ENCODE results near the gene PRG3. TPM values are rescaled to one million over a fixed set of nuclear protein-coding genes. Genes with fewer than 3 reads are reported as not detected.

The PRG3 gene
- total and polyA plus RNA-seq, 9 of the 15 experiments (the other 6 are each of a cell fraction or from before 2014, with no cell fraction given): 0.18 to 0.55 (median 0.38) TPM; not detected in 6

DNA sequence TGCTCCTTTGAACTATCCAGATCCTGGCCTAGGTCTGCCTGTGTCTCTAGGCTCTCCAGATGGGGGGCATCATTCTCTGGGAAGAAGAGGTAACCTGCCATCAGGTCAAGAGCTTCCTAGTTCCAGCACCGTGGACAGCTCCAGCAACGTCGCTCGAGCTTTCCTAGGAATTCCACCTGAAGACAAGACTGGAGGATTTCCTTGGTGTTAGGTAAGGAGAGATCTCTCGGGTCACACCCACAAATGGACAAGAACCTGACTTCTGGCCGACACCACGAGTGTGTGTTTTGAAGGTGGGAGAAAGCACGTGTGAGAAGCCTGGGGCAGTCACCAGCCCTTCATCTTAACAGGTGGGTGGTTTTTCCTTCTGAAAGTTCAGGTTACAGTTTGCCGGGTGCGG, 1.2 kb downstream of the PRG3 start (continued):
- TF ChIP-seq SMAD1 (IDR thresholded peaks at IDR 0.05; ENCODE audit: low read depth, low read length, partially characterized antibody) (no peak), SMARCE1 (IDR thresholded peaks at IDR 0.05) (no peak), HNRNPK (IDR thresholded peaks at IDR 0.05; ENCODE audit: low read depth, low read length, poor library complexity, severe bottlenecking) (no peak), ZNF644 (tag; IDR thresholded peaks at IDR 0.05; ENCODE audit: low read depth) (0 out of 2 replicates have a peak, but pooled peaks have one; percentile 41), EGR1 (conservative IDR thresholded peaks at IDR 0.05) (no peak), CBX1 (IDR thresholded peaks at IDR 0.05; ENCODE audit: low read depth) (no peak), PRMT5 (CRISPR knock-in tag; IDR thresholded peaks at IDR 0.05) (0 out of 2 replicates have a peak, but pooled peaks have one; percentile 63), NR2C2 (CRISPR knock-in tag; IDR thresholded peaks at IDR 0.05) (no peak), NR2C2 (tag; IDR thresholded peaks at IDR 0.05) (no peak), XRCC4 (IDR thresholded peaks at IDR 0.05; ENCODE audit: extremely low read depth, insufficient read depth, insufficient read length) (no peak), HIVEP1 (CRISPR knock-in tag; IDR thresholded peaks at IDR 0.05) (no peak), HDAC1 (IDR thresholded peaks at IDR 0.05) (peak in 1 of 2 experiments; percentile 25; a peak in 1 of 4 replicates), ZSCAN29 (IDR thresholded peaks at IDR 0.05) (no peak), MXI1 (IDR thresholded peaks at IDR 0.05; ENCODE audit: low read depth, low read length) (peak; percentile 43; the same call in 1 of the 2 replicates), NELFE (IDR thresholded peaks at IDR 0.05; ENCODE audit: insufficient read depth, insufficient read length) (no peak), SMAD4 (CRISPR knock-in tag; conservative IDR thresholded peaks at IDR 0.05) (no peak), NUFIP1 (IDR thresholded peaks at IDR 0.05; ENCODE audit: partially characterized antibody) (no peak), TCF7 (IDR thresholded peaks at IDR 0.05; ENCODE audit: borderline replicate concordance) (no peak), CBFB (CRISPR knock-in tag; IDR thresholded peaks at IDR 0.05) (no peak)
- TF ChIP-seq, protein P1, sequence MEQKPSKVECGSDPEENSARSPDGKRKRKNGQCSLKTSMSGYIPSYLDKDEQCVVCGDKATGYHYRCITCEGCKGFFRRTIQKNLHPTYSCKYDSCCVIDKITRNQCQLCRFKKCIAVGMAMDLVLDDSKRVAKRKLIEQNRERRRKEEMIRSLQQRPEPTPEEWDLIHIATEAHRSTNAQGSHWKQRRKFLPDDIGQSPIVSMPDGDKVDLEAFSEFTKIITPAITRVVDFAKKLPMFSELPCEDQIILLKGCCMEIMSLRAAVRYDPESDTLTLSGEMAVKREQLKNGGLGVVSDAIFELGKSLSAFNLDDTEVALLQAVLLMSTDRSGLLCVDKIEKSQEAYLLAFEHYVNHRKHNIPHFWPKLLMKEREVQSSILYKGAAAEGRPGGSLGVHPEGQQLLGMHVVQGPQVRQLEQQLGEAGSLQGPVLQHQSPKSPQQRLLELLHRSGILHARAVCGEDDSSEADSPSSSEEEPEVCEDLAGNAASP (IDR thresholded peaks at IDR 0.05): no peak
- TF ChIP-seq, protein P2, sequence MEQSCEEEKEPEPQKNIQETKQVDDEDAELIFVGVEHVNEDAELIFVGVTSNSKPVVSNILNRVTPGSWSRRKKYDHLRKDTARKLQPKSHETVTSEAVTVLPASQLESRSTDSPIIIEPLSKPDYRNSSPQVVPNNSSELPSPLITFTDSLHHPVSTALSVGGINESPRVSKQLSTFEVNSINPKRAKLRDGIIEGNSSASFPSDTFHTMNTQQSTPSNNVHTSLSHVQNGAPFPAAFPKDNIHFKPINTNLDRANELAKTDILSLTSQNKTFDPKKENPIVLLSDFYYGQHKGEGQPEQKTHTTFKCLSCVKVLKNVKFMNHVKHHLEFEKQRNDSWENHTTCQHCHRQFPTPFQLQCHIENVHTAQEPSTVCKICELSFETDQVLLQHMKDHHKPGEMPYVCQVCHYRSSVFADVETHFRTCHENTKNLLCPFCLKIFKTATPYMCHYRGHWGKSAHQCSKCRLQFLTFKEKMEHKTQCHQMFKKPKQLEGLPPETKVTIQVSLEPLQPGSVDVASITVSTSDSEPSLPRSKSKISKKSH (CRISPR knock-in tag; IDR thresholded peaks at IDR 0.05): no peak
- TF ChIP-seq, protein P3, sequence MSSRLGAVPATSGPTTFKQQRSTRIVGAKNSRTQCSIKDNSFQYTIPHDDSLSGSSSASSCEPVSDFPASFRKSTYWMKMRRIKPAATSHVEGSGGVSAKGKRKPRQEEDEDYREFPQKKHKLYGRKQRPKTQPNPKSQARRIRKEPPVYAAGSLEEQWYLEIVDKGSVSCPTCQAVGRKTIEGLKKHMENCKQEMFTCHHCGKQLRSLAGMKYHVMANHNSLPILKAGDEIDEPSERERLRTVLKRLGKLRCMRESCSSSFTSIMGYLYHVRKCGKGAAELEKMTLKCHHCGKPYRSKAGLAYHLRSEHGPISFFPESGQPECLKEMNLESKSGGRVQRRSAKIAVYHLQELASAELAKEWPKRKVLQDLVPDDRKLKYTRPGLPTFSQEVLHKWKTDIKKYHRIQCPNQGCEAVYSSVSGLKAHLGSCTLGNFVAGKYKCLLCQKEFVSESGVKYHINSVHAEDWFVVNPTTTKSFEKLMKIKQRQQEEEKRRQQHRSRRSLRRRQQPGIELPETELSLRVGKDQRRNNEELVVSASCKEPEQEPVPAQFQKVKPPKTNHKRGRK (tag; IDR thresholded peaks at IDR 0.05): no peak
- TF ChIP-seq, protein P4, sequence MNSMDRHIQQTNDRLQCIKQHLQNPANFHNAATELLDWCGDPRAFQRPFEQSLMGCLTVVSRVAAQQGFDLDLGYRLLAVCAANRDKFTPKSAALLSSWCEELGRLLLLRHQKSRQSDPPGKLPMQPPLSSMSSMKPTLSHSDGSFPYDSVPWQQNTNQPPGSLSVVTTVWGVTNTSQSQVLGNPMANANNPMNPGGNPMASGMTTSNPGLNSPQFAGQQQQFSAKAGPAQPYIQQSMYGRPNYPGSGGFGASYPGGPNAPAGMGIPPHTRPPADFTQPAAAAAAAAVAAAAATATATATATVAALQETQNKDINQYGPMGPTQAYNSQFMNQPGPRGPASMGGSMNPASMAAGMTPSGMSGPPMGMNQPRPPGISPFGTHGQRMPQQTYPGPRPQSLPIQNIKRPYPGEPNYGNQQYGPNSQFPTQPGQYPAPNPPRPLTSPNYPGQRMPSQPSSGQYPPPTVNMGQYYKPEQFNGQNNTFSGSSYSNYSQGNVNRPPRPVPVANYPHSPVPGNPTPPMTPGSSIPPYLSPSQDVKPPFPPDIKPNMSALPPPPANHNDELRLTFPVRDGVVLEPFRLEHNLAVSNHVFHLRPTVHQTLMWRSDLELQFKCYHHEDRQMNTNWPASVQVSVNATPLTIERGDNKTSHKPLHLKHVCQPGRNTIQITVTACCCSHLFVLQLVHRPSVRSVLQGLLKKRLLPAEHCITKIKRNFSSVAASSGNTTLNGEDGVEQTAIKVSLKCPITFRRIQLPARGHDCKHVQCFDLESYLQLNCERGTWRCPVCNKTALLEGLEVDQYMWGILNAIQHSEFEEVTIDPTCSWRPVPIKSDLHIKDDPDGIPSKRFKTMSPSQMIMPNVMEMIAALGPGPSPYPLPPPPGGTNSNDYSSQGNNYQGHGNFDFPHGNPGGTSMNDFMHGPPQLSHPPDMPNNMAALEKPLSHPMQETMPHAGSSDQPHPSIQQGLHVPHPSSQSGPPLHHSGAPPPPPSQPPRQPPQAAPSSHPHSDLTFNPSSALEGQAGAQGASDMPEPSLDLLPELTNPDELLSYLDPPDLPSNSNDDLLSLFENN (IDR thresholded peaks at IDR 0.05; ENCODE audit: low read depth in 2 of 2, low read length in 2 of 2): no peak

Data from K562 (cell line).